ENCODE data around the gene FOXJ1.

The FOXJ1 gene

GRCh38 chr17:76160896-76161528, 20.0 kb upstream of the FOXJ1 start:
- Histone ChIP-seq H3K4me1 (ENCODE audit: control insufficient read depth in 2 of 2, insufficient read depth in 2 of 2, low read length in 2 of 2) (peaks cover 0 to 2% of the 10 kb centered on the region in 2 donors), H3K9ac (ENCODE audit: low read depth in 1 of 2, low read length in 2 of 2) (no peak overlapping the region), H3K36me3 (ENCODE audit: control insufficient read depth in 2 of 2, insufficient read depth in 2 of 2, low read length in 2 of 2) (peaks cover 4 to 19% of the 10 kb centered on the region in 2 donors), H3K9me3 (ENCODE audit: control insufficient read depth in 2 of 2, low read length in 2 of 2) (no peaks in the 10 kb centered on the region), H3K27me3 (ENCODE audit: control insufficient read depth in 2 of 2, insufficient read depth in 2 of 2, low read length in 2 of 2) (no peaks in the 10 kb centered on the region), H3K27ac (ENCODE audit: low read depth in 2 of 2, low read length in 2 of 2) (no peak overlapping the region), H3K4me3 (ENCODE audit: low read length in 2 of 2) (no peak overlapping the region)

- Histone ChIP-seq H3K9ac (ENCODE audit: low read depth in 1 of 2, low read length in 2 of 2) (no peak overlapping the region), H3K4me1 (ENCODE audit: control insufficient read depth in 2 of 2, insufficient read depth in 2 of 2, low read length in 2 of 2) (peaks cover 0 to 2% of the 10 kb centered on the region in 2 donors)
Observed at GRCh38 chr17:76159157-76159556, 18.1 kb upstream of the FOXJ1 start.

GRCh38 chr17:76157759-76158158, 16.7 kb upstream of the FOXJ1 start:
- Histone ChIP-seq H3K9me3 (ENCODE audit: control insufficient read depth in 2 of 2, low read length in 2 of 2) (no peaks in the 10 kb centered on the region), H3K4me3 (ENCODE audit: low read length in 2 of 2) (no peak overlapping the region), H3K4me1 (ENCODE audit: control insufficient read depth in 2 of 2, insufficient read depth in 2 of 2, low read length in 2 of 2) (peaks cover 0 to 2% of the 10 kb centered on the region in 2 donors), H3K9ac (ENCODE audit: low read depth in 1 of 2, low read length in 2 of 2) (no peak overlapping the region), H3K27me3 (ENCODE audit: control insufficient read depth in 2 of 2, insufficient read depth in 2 of 2, low read length in 2 of 2) (no peaks in the 10 kb centered on the region), H3K36me3 (ENCODE audit: control insufficient read depth in 2 of 2, insufficient read depth in 2 of 2, low read length in 2 of 2) (peaks cover 4 to 31% of the 10 kb centered on the region in 2 donors), H3K27ac (ENCODE audit: low read depth in 2 of 2, low read length in 2 of 2) (no peak overlapping the region)

More at GRCh38 chr17:76159157-76159556, 18.1 kb upstream of the FOXJ1 start:
- Histone ChIP-seq H3K27ac (ENCODE audit: low read depth in 2 of 2, low read length in 2 of 2) (no peak overlapping the region), H3K36me3 (ENCODE audit: control insufficient read depth in 2 of 2, insufficient read depth in 2 of 2, low read length in 2 of 2) (peaks cover 4 to 24% of the 10 kb centered on the region in 2 donors), H3K4me3 (ENCODE audit: low read length in 2 of 2) (no peak overlapping the region), H3K27me3 (ENCODE audit: control insufficient read depth in 2 of 2, insufficient read depth in 2 of 2, low read length in 2 of 2) (no peaks in the 10 kb centered on the region), H3K9me3 (ENCODE audit: control insufficient read depth in 2 of 2, low read length in 2 of 2) (no peaks in the 10 kb centered on the region)

GRCh38 chr17:76156662-76156991, 15.6 kb upstream of the FOXJ1 start:
- H3K36me3 ChIP-seq (ENCODE audit: control insufficient read depth in 2 of 2, insufficient read depth in 2 of 2, low read length in 2 of 2), result peaks cover 4 to 34% of the 10 kb centered on the region in 2 donors
- no peaks in the 10 kb centered on the region for H3K9me3 ChIP-seq (ENCODE audit: control insufficient read depth in 2 of 2, low read length in 2 of 2)
- no peak overlapping the region for H3K27ac ChIP-seq (ENCODE audit: low read depth in 2 of 2, low read length in 2 of 2)
- no peaks in the 10 kb centered on the region for H3K27me3 ChIP-seq (ENCODE audit: control insufficient read depth in 2 of 2, insufficient read depth in 2 of 2, low read length in 2 of 2)
- H3K9ac ChIP-seq (ENCODE audit: low read depth in 1 of 2, low read length in 2 of 2), result no peak overlapping the region
- peaks cover 0 to 2% of the 10 kb centered on the region in 2 donors for H3K4me1 ChIP-seq (ENCODE audit: control insufficient read depth in 2 of 2, insufficient read depth in 2 of 2, low read length in 2 of 2)
- no peak overlapping the region for H3K4me3 ChIP-seq (ENCODE audit: low read length in 2 of 2)

GRCh38 chr17:76155988-76156661, 15.1 kb upstream of the FOXJ1 start:
- no peaks in the 10 kb centered on the region for H3K9me3 ChIP-seq (ENCODE audit: control insufficient read depth in 2 of 2, low read length in 2 of 2)
- peaks cover 0 to 2% of the 10 kb centered on the region in 2 donors for H3K4me1 ChIP-seq (ENCODE audit: control insufficient read depth in 2 of 2, insufficient read depth in 2 of 2, low read length in 2 of 2)
- H3K9ac ChIP-seq (ENCODE audit: low read depth in 1 of 2, low read length in 2 of 2), result no peak overlapping the region
- no peak overlapping the region for H3K4me3 ChIP-seq (ENCODE audit: low read length in 2 of 2)
- H3K36me3 ChIP-seq (ENCODE audit: control insufficient read depth in 2 of 2, insufficient read depth in 2 of 2, low read length in 2 of 2), result peaks cover 4 to 29% of the 10 kb centered on the region in 2 donors
- H3K27ac ChIP-seq (ENCODE audit: low read depth in 2 of 2, low read length in 2 of 2), result no peak overlapping the region
- no peaks in the 10 kb centered on the region for H3K27me3 ChIP-seq (ENCODE audit: control insufficient read depth in 2 of 2, insufficient read depth in 2 of 2, low read length in 2 of 2)

- Histone ChIP-seq H3K4me3 (ENCODE audit: low read length in 2 of 2) (no peak overlapping the region), H3K27me3 (ENCODE audit: control insufficient read depth in 2 of 2, insufficient read depth in 2 of 2, low read length in 2 of 2) (no peaks in the 10 kb centered on the region), H3K27ac (ENCODE audit: low read depth in 2 of 2, low read length in 2 of 2) (no peak overlapping the region), H3K9ac (ENCODE audit: low read depth in 1 of 2, low read length in 2 of 2) (no peak overlapping the region), H3K4me1 (ENCODE audit: control insufficient read depth in 2 of 2, insufficient read depth in 2 of 2, low read length in 2 of 2) (peaks cover 0 to 2% of the 10 kb centered on the region in 2 donors), H3K9me3 (ENCODE audit: control insufficient read depth in 2 of 2, low read length in 2 of 2) (no peaks in the 10 kb centered on the region), H3K36me3 (ENCODE audit: control insufficient read depth in 2 of 2, insufficient read depth in 2 of 2, low read length in 2 of 2) (peaks cover 4 to 29% of the 10 kb centered on the region in 2 donors)
Observed at GRCh38 chr17:76154936-76155845, 14.1 kb upstream of the FOXJ1 start.

GRCh38 chr17:76154292-76154691, 13.2 kb upstream of the FOXJ1 start:
- Histone ChIP-seq H3K9ac (ENCODE audit: low read depth in 1 of 2, low read length in 2 of 2) (no peak overlapping the region), H3K27me3 (ENCODE audit: control insufficient read depth in 2 of 2, insufficient read depth in 2 of 2, low read length in 2 of 2) (no peaks in the 10 kb centered on the region), H3K36me3 (ENCODE audit: control insufficient read depth in 2 of 2, insufficient read depth in 2 of 2, low read length in 2 of 2) (peaks cover 4 to 29% of the 10 kb centered on the region in 2 donors), H3K4me1 (ENCODE audit: control insufficient read depth in 2 of 2, insufficient read depth in 2 of 2, low read length in 2 of 2) (peaks cover 0 to 2% of the 10 kb centered on the region in 2 donors), H3K9me3 (ENCODE audit: control insufficient read depth in 2 of 2, low read length in 2 of 2) (no peaks in the 10 kb centered on the region), H3K4me3 (ENCODE audit: low read length in 2 of 2) (no peak overlapping the region), H3K27ac (ENCODE audit: low read depth in 2 of 2, low read length in 2 of 2) (no peak overlapping the region)

- Histone ChIP-seq H3K27me3 (ENCODE audit: control insufficient read depth in 2 of 2, insufficient read depth in 2 of 2, low read length in 2 of 2) (no peaks in the 10 kb centered on the region), H3K9me3 (ENCODE audit: control insufficient read depth in 2 of 2, low read length in 2 of 2) (no peaks in the 10 kb centered on the region), H3K36me3 (ENCODE audit: control insufficient read depth in 2 of 2, insufficient read depth in 2 of 2, low read length in 2 of 2) (peaks cover 4 to 25% of the 10 kb centered on the region in 2 donors), H3K9ac (ENCODE audit: low read depth in 1 of 2, low read length in 2 of 2) (no peak overlapping the region), H3K27ac (ENCODE audit: low read depth in 2 of 2, low read length in 2 of 2) (no peak overlapping the region), H3K4me1 (ENCODE audit: control insufficient read depth in 2 of 2, insufficient read depth in 2 of 2, low read length in 2 of 2) (peaks cover 0 to 2% of the 10 kb centered on the region in 2 donors), H3K4me3 (ENCODE audit: low read length in 2 of 2) (no peak overlapping the region)
Observed at GRCh38 chr17:76153640-76154039, 12.6 kb upstream of the FOXJ1 start.

GRCh38 chr17:76153202-76153601, 12.2 kb upstream of the FOXJ1 start:
- Histone ChIP-seq H3K9me3 (ENCODE audit: control insufficient read depth in 2 of 2, low read length in 2 of 2) (no peaks in the 10 kb centered on the region), H3K9ac (ENCODE audit: low read depth in 1 of 2, low read length in 2 of 2) (no peak overlapping the region), H3K27ac (ENCODE audit: low read depth in 2 of 2, low read length in 2 of 2) (no peak overlapping the region), H3K4me1 (ENCODE audit: control insufficient read depth in 2 of 2, insufficient read depth in 2 of 2, low read length in 2 of 2) (peaks cover 0 to 2% of the 10 kb centered on the region in 2 donors), H3K4me3 (ENCODE audit: low read length in 2 of 2) (no peak overlapping the region), H3K27me3 (ENCODE audit: control insufficient read depth in 2 of 2, insufficient read depth in 2 of 2, low read length in 2 of 2) (no peaks in the 10 kb centered on the region), H3K36me3 (ENCODE audit: control insufficient read depth in 2 of 2, insufficient read depth in 2 of 2, low read length in 2 of 2) (peaks cover 2 to 22% of the 10 kb centered on the region in 2 donors)

GRCh38 chr17:76152591-76152990, 11.5 kb upstream of the FOXJ1 start:
- H3K36me3 ChIP-seq (ENCODE audit: control insufficient read depth in 2 of 2, insufficient read depth in 2 of 2, low read length in 2 of 2), result peaks cover 0 to 18% of the 10 kb centered on the region in 2 donors
- H3K27ac ChIP-seq (ENCODE audit: low read depth in 2 of 2, low read length in 2 of 2), result no peak overlapping the region
- H3K9me3 ChIP-seq (ENCODE audit: control insufficient read depth in 2 of 2, low read length in 2 of 2), result no peaks in the 10 kb centered on the region
- H3K9ac ChIP-seq (ENCODE audit: low read depth in 1 of 2, low read length in 2 of 2), result no peak overlapping the region
- H3K4me1 ChIP-seq (ENCODE audit: control insufficient read depth in 2 of 2, insufficient read depth in 2 of 2, low read length in 2 of 2), result peaks cover 0 to 2% of the 10 kb centered on the region in 2 donors
- no peaks in the 10 kb centered on the region for H3K27me3 ChIP-seq (ENCODE audit: control insufficient read depth in 2 of 2, insufficient read depth in 2 of 2, low read length in 2 of 2)
- H3K4me3 ChIP-seq (ENCODE audit: low read length in 2 of 2), result no peak overlapping the region

All from mucosa of rectum (tissue), 2 donors.